SH-SY5Y (cell line): ENCODE results near the gene ARHGAP31.

Source experiments
- GATA2 ChIP-seq: IDR thresholded peaks from 2 replicates; pipeline ENCODE4 v1.6.1; 2011; ENCODE audit warnings: mild to moderate bottlenecking, low read depth, low read length
- GATA3 ChIP-seq: IDR thresholded peaks from 2 replicates; pipeline ENCODE4 v1.6.1; 2011; ENCODE audit warnings: low read depth, mild to moderate bottlenecking, low read length, moderate library complexity

DNA sequence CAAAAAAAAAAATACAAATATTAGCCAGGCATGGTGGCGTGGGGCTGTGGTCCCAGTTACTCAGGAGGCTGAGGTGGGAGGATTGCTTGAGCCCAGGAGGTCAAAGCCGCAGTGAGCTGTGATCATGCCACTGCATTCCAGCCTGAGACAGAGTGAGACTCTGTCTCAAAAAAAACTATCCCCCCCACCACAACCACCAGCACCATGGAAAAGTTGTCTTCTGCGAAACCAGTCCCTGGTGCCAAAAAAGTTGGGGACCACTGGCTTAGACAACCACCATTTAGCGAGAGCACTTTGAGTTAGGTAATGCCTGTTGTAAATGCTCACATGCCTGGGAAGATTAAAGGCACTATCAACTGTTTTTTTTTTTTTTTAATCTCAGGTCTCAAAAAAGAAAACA is 15.4 kb downstream of the ARHGAP31 start:
- TF ChIP-seq GATA2 (no peak), GATA3 (no peak)
